T-helper 2 cell treated with Interferon-gamma antibody and Interleukin-4, amounts not matched to agents 5 μg/mL and 100 μg/mL, for 36 hours (primary cell): ENCODE results near the gene RNF220.

Source experiments
- DNase-seq: peaks from one replicate; pipeline ENCODE4 v3.0.0; 2021; ENCODE audit warnings: low spot score
- H3K27ac Mint-ChIP-seq: one replicate; pipeline ENCODE4 v1.8.0; 2021; ENCODE audit warnings: mild to moderate bottlenecking, mixed read lengths
- H3K27me3 Mint-ChIP-seq: one replicate; pipeline ENCODE4 v1.8.0; 2021; ENCODE audit warnings: low read depth, mixed read lengths
- H3K36me3 Mint-ChIP-seq: one replicate; pipeline ENCODE4 v1.8.0; 2021; ENCODE audit warnings: low read depth, mixed read lengths
- H3K4me1 Mint-ChIP-seq: one replicate; pipeline ENCODE4 v1.8.0; 2021; ENCODE audit warnings: low read depth, mixed read lengths
- H3K4me3 Mint-ChIP-seq: one replicate; pipeline ENCODE4 v1.8.0; 2022; ENCODE audit warnings: mild to moderate bottlenecking, moderate library complexity, mixed read lengths
- H3K9me3 Mint-ChIP-seq: one replicate; pipeline ENCODE4 v1.8.0; 2021; ENCODE audit warnings: mixed read lengths

The RNF220 gene

DNA sequence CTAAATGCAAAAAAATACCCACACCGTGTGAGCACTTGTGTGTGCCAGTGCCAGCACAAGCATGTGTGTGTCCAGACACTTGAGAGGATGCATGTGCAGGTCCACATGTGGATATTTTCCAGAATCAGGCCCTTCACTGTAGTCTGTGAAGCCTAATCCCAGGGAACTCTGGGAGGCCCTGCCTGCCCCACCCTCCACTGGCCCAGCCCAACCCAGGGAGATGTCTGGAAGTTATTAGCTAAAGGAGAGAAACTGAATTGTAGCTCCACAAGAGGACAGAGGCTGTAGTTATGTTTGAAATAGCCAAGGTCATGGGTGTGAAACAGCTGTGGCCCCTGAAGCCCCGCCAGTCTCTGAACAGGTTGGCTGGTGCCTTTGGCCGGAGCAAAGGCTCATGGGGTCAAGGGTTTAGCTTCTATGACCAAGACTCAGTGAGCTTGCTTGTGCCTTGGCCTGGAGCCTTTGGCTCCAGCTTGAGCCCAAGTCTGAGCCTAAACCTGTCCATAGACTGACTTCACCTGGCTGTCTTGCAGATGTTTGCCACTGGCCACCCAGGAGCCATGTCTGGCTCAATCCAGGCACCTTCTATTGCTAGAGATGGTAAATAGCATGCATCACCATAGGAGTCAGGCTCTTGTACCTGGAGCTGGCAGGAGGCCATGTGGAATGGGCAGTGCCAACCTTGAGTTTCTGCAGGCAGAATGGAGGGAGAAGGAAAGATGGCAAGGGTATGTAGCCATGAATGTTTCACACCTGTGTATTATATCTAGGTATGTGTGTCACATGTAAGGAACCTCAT lies 199.3 kb downstream of the RNF220 start:
- Mint-ChIP-seq H3K4me1 (no peaks in the 10 kb centered on the region), H3K27ac (no peak overlapping the region), H3K4me3 (no peak overlapping the region), H3K36me3 (no peaks in the 10 kb centered on the region), H3K27me3 (no peaks in the 10 kb centered on the region), H3K9me3 (no peaks in the 10 kb centered on the region)
- DNase-seq: no peak

GRCh38 chr1:44605914-44606615 lies 201.0 kb downstream of the RNF220 start:
- DNase-seq: no peak
- Mint-ChIP-seq H3K27ac (no peak overlapping the region), H3K4me3 (no peak overlapping the region), H3K36me3 (no peaks in the 10 kb centered on the region), H3K9me3 (no peaks in the 10 kb centered on the region), H3K4me1 (no peaks in the 10 kb centered on the region), H3K27me3 (no peaks in the 10 kb centered on the region)

DNA sequence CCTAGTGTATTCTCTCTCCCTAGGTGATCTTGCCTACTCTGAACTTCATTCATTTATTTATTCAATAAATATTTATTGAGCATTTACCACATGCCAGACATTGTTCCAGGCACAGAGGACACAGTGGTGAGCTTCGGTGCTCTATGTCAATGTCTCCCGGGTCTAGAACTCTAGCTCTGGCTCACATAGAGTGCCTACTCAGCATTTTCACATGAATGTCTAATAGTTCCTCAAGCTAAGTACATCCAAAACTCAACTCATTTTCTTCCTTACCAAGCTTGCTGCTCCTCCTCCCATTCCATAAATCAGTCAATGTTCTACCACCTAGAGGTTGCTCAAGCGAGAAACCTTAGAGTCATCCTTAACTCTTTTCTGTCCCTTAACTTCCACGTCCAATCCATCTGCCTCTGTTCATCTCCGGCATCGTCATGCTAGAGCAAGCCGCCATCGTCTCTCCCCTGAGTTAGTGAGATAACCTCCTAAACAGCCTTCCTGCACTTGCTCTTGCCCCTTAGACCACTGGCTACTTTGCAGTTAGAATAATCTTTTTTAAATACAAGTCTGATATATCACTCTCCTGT lies 201.7 kb downstream of the RNF220 start:
- Mint-ChIP-seq H3K4me3 (no peak overlapping the region), H3K27ac (no peak overlapping the region), H3K4me1 (no peaks in the 10 kb centered on the region)

GRCh38 chr1:44608141-44608540 lies 203.1 kb downstream of the RNF220 start:
- no peak for DNase-seq
- Mint-ChIP-seq H3K4me1 (no peaks in the 10 kb centered on the region), H3K27me3 (no peaks in the 10 kb centered on the region), H3K36me3 (no peaks in the 10 kb centered on the region), H3K9me3 (no peaks in the 10 kb centered on the region), H3K27ac (no peak overlapping the region), H3K4me3 (no peak overlapping the region)

More for the DNA sequence above, 201.7 kb downstream of the RNF220 start:
- Mint-ChIP-seq H3K9me3 (no peaks in the 10 kb centered on the region), H3K36me3 (no peaks in the 10 kb centered on the region), H3K27me3 (no peaks in the 10 kb centered on the region)
- no peak for DNase-seq

GRCh38 chr1:44609412-44609767 lies 204.3 kb downstream of the RNF220 start:
- Mint-ChIP-seq H3K4me1 (no peaks in the 10 kb centered on the region), H3K4me3 (no peak overlapping the region), H3K36me3 (no peaks in the 10 kb centered on the region), H3K9me3 (no peaks in the 10 kb centered on the region), H3K27me3 (no peaks in the 10 kb centered on the region), H3K27ac (no peak overlapping the region)
- no peak for DNase-seq

DNA sequence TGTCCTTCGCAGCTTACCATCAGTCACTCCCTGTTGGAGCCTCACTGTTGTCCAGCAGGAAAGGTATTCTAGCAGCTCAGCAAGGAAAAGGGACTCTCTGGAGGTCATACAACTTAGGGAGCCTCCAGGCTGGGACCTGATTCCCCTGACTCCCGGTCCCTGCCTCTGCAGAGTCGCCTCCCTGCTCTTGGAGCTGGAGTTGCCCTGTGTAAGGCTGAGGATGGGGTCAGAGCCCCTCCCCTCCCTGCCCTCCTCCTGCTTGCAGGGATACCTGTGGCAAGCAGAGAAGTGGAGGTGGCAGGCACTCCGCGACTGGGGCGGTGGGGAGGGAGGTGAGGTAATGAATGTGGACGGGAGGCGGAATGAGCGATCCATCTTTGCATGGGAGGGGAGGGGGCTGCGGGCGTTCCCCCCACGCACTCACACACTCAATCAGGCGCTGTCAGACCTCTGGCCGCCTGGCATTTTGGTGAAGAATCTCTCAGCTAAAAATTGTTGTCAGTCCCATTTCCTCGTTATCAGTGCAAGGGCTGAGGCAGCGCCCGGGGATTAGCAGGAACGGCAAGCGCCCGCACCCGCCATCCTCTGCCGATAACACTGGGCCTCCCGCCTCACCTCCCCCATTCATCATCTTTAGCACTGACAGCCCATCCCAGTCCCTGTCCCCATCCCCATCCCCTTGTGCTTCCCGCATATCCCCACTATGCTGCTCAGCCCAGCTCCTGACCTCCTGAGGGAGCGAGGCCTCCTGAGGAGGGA lies 204.9 kb downstream of the RNF220 start:
- no peaks in the 10 kb centered on the region for H3K36me3 Mint-ChIP-seq
- no peak overlapping the region for H3K27ac Mint-ChIP-seq
- H3K4me3 Mint-ChIP-seq: no peak overlapping the region
- no peak for DNase-seq
- no peaks in the 10 kb centered on the region for H3K27me3 Mint-ChIP-seq
- H3K4me1 Mint-ChIP-seq: no peaks in the 10 kb centered on the region
- no peaks in the 10 kb centered on the region for H3K9me3 Mint-ChIP-seq

DNA sequence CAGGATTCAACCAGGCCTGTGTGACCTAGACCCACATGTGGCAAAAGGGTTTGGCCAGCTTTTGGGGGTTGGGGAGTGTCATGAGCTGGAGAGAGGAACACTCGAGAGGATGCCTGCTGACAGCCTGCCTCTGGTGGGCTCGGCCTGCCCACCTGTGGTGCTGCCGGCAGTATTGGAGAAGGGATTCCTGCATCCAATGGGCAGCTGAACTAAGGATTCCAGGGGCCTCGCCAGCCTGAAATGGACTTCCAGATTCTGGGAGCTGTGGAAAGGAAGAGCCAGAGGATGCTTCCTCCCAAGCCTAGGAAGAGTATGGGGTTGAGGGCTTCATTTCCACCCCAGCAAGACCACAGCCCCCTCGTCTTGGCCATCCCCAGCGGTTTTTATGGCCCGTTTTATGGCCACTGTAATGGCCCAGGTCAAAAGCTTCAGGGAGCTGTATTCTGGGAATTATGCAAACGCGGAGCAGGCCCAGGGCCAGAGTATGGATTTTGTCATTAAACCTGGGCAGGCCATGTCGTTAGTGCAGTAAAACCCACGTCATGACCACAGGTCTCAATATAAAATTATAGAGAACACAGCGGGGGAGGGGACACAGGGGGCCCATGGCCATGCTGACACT lies 205.6 kb downstream of the RNF220 start:
- Mint-ChIP-seq H3K4me3 (no peak overlapping the region), H3K4me1 (no peaks in the 10 kb centered on the region), H3K27ac (no peak overlapping the region)

DNA sequence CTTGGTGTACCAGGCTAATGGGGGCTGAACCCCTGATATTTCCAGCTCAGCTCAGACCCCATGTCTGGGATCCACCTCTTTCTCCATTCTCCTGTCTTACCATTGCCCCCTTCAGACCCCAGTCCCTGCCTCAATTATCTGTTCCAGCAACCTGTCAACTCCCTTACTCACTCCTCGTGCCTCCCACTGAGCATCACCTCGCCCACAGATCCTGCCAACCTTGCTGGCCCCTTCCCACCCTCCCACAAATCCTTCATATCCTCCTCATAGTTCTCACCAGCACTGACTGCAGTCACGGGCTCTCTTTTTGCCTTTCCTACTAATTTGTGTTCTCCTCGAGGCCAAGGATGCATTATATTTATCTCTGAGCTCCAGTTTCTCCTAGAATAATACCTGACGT lies 206.4 kb downstream of the RNF220 start:
- Mint-ChIP-seq H3K4me3 (no peak overlapping the region), H3K27ac (no peak overlapping the region), H3K4me1 (no peaks in the 10 kb centered on the region), H3K36me3 (no peaks in the 10 kb centered on the region), H3K9me3 (no peaks in the 10 kb centered on the region), H3K27me3 (no peaks in the 10 kb centered on the region)
- no peak for DNase-seq

More for the DNA sequence above, 205.6 kb downstream of the RNF220 start:
- no peaks in the 10 kb centered on the region for H3K9me3 Mint-ChIP-seq
- no peaks in the 10 kb centered on the region for H3K27me3 Mint-ChIP-seq
- DNase-seq: no peak
- H3K36me3 Mint-ChIP-seq: no peaks in the 10 kb centered on the region

DNA sequence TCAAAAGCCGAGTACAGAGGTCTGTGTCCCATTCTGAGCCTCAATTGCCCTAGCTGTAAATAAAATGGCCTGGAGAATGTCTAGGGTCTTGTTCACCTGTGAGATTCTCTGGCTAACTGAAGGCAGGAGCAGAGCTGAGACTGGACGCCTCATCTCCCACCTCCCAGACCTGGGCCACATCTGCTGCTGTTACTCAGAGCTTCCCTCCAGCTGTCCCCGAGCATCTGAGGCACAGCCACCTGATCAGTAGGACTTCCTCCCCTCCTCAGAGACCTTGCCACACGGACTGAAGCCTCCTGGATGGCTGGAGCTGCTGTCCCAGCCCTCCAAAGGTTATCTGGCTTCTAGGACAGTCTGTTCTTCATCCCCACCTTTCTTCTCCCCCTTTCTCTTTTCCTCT lies 206.8 kb downstream of the RNF220 start:
- no peak overlapping the region for H3K4me3 Mint-ChIP-seq
- no peaks in the 10 kb centered on the region for H3K4me1 Mint-ChIP-seq
- no peaks in the 10 kb centered on the region for H3K27me3 Mint-ChIP-seq
- no peaks in the 10 kb centered on the region for H3K36me3 Mint-ChIP-seq
- H3K27ac Mint-ChIP-seq: no peak overlapping the region
- H3K9me3 Mint-ChIP-seq: no peaks in the 10 kb centered on the region
- DNase-seq: no peak

- H3K27me3 Mint-ChIP-seq: peaks cover 4% of the 10 kb centered on the region
- no peak for DNase-seq
- no peak overlapping the region for H3K4me3 Mint-ChIP-seq
- no peaks in the 10 kb centered on the region for H3K36me3 Mint-ChIP-seq
- no peaks in the 10 kb centered on the region for H3K9me3 Mint-ChIP-seq
- H3K4me1 Mint-ChIP-seq: no peaks in the 10 kb centered on the region
- no peak overlapping the region for H3K27ac Mint-ChIP-seq
These were observed 208.9 kb downstream of the RNF220 start for GRCh38 chr1:44613941-44614340.

GRCh38 chr1:44616284-44616990 lies 211.4 kb downstream of the RNF220 start:
- Mint-ChIP-seq H3K4me3 (no peak overlapping the region), H3K4me1 (no peaks in the 10 kb centered on the region), H3K27ac (no peak overlapping the region), H3K9me3 (no peaks in the 10 kb centered on the region), H3K36me3 (no peaks in the 10 kb centered on the region), H3K27me3 (peaks cover 4% of the 10 kb centered on the region)
- no peak for DNase-seq

DNA sequence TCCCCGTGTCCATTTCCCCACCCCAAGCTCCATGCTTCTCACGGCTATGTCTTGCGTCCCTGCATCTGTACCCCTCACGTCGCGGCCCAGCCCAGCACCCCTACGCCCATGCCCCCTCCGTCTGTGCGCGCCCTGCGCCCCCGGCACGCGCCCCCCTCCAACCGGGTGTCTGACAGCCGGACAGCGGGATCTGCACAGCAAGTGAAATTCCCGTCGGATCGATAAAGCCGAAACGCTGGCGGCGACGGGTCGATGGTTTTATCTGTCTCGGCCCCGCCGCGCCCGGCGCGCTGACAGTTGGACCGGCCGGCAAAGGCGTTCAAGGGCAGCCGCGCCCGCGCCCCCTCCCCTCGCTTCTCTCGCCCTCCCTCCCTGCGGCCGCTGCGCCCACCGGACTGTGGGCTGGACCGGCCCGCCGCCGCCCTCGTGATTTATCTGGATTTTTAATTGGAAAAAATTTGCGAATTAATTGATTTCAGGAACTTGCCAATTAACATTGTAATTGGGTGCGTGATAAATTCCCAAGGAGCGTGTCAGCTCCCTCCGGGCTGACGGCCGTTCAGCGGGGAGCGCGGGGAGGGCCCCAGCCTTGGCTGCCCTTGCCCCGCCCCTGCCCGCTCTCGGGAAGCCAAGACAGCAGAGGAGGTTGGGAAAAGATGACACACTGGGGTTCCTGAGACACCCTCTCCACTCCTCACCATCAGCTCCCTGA lies 212.1 kb downstream of the RNF220 start:
- no peak for DNase-seq
- no peak overlapping the region for H3K27ac Mint-ChIP-seq
- peaks cover 4% of the 10 kb centered on the region for H3K27me3 Mint-ChIP-seq
- H3K9me3 Mint-ChIP-seq: no peaks in the 10 kb centered on the region
- H3K36me3 Mint-ChIP-seq: no peaks in the 10 kb centered on the region
- H3K4me1 Mint-ChIP-seq: no peaks in the 10 kb centered on the region
- no peak overlapping the region for H3K4me3 Mint-ChIP-seq

GRCh38 chr1:44617703-44618029 lies 212.6 kb downstream of the RNF220 start:
- DNase-seq: no peak
- Mint-ChIP-seq H3K4me1 (no peaks in the 10 kb centered on the region), H3K27me3 (peaks cover 4% of the 10 kb centered on the region), H3K9me3 (no peaks in the 10 kb centered on the region), H3K4me3 (no peak overlapping the region), H3K27ac (no peak overlapping the region), H3K36me3 (no peaks in the 10 kb centered on the region)
